GM11168 (cell line): ENCODE measurements around the gene OR4C15.

Experiments used
- in situ Hi-C: fragments of 300-500 bp; cut with MboI; formaldehyde crosslinking; loops from one replicate; pipeline ENCODE4 v1.12.0; 2022; ENCODE audit warnings: low sequenced_read_pairs; ENCODE audit not compliant: unreplicated experiment

OR4C15 gene

GRCh38 chr11:55554169-55554568 is at the start of gene OR4C15:
TSS of gene OR4C15 (plus strand) at chr11:55554469. CDS start at chr11:55554469, 0 bp downstream.
- in situ Hi-C loops = no loop called here

- in situ Hi-C loops = no loop called here
Measured at GRCh38 chr11:55571828-55572227, 17.6 kb downstream of the OR4C15 start, which contains the start of gene OR4C16. TSS of gene OR4C16 (plus strand) at chr11:55572128. CDS start at chr11:55572128, 0 bp downstream.

DNA sequence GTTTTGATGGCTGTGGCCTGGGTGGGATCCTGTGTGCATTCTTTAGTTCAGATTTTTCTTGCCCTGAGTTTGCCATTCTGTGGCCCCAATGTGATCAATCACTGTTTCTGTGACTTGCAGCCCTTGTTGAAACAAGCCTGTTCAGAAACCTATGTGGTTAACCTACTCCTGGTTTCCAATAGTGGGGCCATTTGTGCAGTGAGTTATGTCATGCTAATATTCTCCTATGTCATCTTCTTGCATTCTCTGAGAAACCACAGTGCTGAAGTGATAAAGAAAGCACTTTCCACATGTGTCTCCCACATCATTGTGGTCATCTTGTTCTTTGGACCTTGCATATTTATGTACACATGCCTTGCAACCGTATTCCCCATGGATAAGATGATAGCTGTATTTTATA is 18.3 kb downstream of the OR4C15 start:
- in situ Hi-C loops = no loop called here
